Ovary (tissue), 9 donors: Measurements from ENCODE around the gene DISC1. TPM values are rescaled to one million over a fixed set of nuclear protein-coding genes. Genes with fewer than 3 reads are reported as not detected.

ENCODE experiments used
- DNase-seq, 5 donors: peaks; one replicate each; pipeline ENCODE4 v3.0.0-alpha.2; 2019 to 2020
- H3K27ac ChIP-seq, 2 donors: fragments of 200-600 bp; one replicate each; pipeline versions ENCODE4 v1.5.1 to v1.8.0; 2019 to 2022
- H3K27me3 ChIP-seq: fragments of 200-600 bp; one replicate; pipeline ENCODE4 v1.8.0; 2022
- H3K36me3 ChIP-seq: fragments of 200-600 bp; sonication (generic); one replicate; pipeline ENCODE4 v1.5.1; 2019
- H3K4me1 ChIP-seq: one replicate; pipeline ENCODE4 v1.8.1; 2013; ENCODE audit warnings: mild to moderate bottlenecking, moderate library complexity; ENCODE audit not compliant: insufficient read depth
- H3K4me3 ChIP-seq: fragments of 200-600 bp; sonication (generic); one replicate; pipeline ENCODE4 v1.5.1; 2017
- H3K9me3 ChIP-seq, 2 donors: fragments of 200-600 bp in 1 of 2; sonication (generic) in 1 of 2; one replicate each; pipeline versions ENCODE4 v1.5.1 to v1.8.1; 2013 to 2019; ENCODE audit warnings: mild to moderate bottlenecking in 1 of 2, moderate library complexity in 1 of 2
- EP300 ChIP-seq: sonication (generic); formaldehyde crosslinking; IDR thresholded peaks from one replicate; pipeline ENCODE4 v1.6.1; 2017; ENCODE audit warnings: antibody characterized with exemption
- POLR2A ChIP-seq: fragments of 450-650 bp; IDR thresholded peaks from one replicate; pipeline ENCODE4 v1.6.1; 2017; ENCODE audit warnings: antibody characterized with exemption, mild to moderate bottlenecking, moderate library complexity
- WGBS, 3 donors: extraction: QIAGEN DNeasy Blood & Tissue Kit in 1 of 3; methylation state at CpG; one replicate each; pipeline versions ENCODE4 v1.1.5 to v1.1.7; 2013 to 2017; 5-methylcytosine and 5-hydroxymethylcytosine counted together
- intact Hi-C, 4 donors: fragments of 100-400 bp; cut with DNase I; formaldehyde crosslinking; loops; one replicate each; pipeline versions ENCODE4 v1.11.0 to v1.15.1; 2022 to 2023
- polyA plus RNA-seq, 2 donors: library from polyadenylated mRNA; stranded (reverse); fragments of 200-250 nt in 1 of 2; fragments of 350-450 nt in 1 of 2; fragmentation: Illumina TruSeq in 1 of 2; extraction: RNeasy Lipid Tissue Mini Kit (QIAGEN cat#74804) in 1 of 2; gene quantifications; one replicate each; pipeline ENCODE4 v1.2.3, GENCODE V29; 2013 to 2014
- total RNA-seq, 7 donors: library from RNA; depleted of rRNA in 2 of 7; stranded (reverse); fragments of >200 nt in 2 of 7; fragmentation: NEBNext Ultra II Directional in 3 of 7; extraction: Animal tissue kit (Norgen Biotek cat#: 25700) in 3 of 7; gene quantifications; one replicate each; pipeline versions ENCODE4 v1.1.0 to v1.2.4, GENCODE V29; 2016 to 2023
- TF ChIP-seq, protein P1 (sequence below), 3 donors: fragments of 450-650 bp in 2 of 3; fragments of 200-600 bp in 1 of 3; IDR thresholded peaks; one replicate each; pipeline versions ENCODE4 v1.5.1 to v1.8.0; 2016 to 2022; ENCODE audit warnings: antibody characterized with exemption in 3 of 3, mild to moderate bottlenecking in 1 of 3
- donor health status: DM: no; HTN: no; CAD: no; lungs with moderate emphysema.
- donor health status: DM: no; HTN: no; CAD: no.
- donor health status: Bipolar disorder and iron deficiency.
- donor health status: DM: yes; HTN: yes; CAD: no.
- donor health status: DM: no; HTN: no; CAD: no.
- donor health status: DM: yes; HTN: yes; CAD: no.

Gene DISC1
- total and polyA plus RNA-seq, 9 donors = 3.0 to 24.3 (median 13.0) TPM

DNA sequence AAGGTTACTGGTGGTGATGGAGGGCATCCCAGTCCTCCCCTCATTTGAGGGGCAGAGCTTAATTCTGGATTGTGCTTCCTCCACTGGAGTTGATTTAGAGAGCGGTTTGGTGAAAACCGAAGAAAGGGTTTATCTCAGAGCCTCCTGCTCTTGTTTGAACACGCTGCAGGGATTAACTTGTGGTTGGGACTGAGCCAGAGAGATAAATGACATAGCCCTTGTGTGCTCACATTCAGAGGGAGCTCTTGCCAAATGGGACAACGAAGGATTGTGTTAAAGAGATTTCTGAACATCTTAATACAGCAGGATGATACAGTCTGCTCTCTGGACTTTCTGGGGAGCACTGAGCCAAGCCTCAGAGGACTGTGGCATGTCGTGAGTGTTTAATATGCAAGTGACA, 308.2 kb downstream of the DISC1 start:
- intact Hi-C loops = loop anchor here in 1 of 4 donors (10.0 kb wide), 1 partner anchor 60 kb away; no protein-coding TSS in a partner anchor
- no peaks in the 10 kb centered on the region for H3K36me3 ChIP-seq
- H3K9me3 ChIP-seq = no peaks in the 10 kb centered on the region
- H3K4me3 ChIP-seq = no peak overlapping the region
- peaks cover 8% of the 10 kb centered on the region for H3K4me1 ChIP-seq
- H3K27me3 ChIP-seq = no peaks in the 10 kb centered on the region
- 10 to 21% (median 18%) methylated on average over 5 of the region's 5 CpGs for WGBS, 3 donors
- no peak for TF ChIP-seq EP300
- TF ChIP-seq POLR2A = no peak
- TF ChIP-seq, protein P1, sequence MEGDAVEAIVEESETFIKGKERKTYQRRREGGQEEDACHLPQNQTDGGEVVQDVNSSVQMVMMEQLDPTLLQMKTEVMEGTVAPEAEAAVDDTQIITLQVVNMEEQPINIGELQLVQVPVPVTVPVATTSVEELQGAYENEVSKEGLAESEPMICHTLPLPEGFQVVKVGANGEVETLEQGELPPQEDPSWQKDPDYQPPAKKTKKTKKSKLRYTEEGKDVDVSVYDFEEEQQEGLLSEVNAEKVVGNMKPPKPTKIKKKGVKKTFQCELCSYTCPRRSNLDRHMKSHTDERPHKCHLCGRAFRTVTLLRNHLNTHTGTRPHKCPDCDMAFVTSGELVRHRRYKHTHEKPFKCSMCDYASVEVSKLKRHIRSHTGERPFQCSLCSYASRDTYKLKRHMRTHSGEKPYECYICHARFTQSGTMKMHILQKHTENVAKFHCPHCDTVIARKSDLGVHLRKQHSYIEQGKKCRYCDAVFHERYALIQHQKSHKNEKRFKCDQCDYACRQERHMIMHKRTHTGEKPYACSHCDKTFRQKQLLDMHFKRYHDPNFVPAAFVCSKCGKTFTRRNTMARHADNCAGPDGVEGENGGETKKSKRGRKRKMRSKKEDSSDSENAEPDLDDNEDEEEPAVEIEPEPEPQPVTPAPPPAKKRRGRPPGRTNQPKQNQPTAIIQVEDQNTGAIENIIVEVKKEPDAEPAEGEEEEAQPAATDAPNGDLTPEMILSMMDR (IDR thresholded peaks at IDR 0.05) = no peak
- H3K27ac ChIP-seq = no peak overlapping the region
- DNase-seq = no peak

DNA sequence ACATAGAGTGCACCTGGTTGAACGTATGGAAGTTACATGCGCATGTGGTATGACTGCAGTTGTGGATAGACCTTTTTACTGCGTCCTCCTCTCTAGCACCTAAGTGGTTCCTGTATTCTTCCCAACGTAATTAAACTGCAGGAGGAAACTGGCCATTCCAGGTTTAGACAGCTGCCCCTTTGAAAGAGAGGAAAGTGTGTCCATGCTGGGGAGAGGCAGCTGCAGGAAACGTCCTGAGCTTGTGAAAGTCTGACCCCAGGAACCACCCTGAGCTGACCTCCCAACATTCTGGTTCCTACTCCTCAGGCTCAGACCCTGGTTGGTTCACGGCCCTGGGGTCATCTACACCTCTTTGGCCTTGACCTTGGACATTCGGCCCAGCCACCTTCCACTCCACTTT, 309.3 kb downstream of the DISC1 start:
- Histone ChIP-seq H3K4me1 (peaks cover 1% of the 10 kb centered on the region), H3K4me3 (no peak overlapping the region), H3K27ac (no peak overlapping the region), H3K36me3 (no peaks in the 10 kb centered on the region), H3K27me3 (no peaks in the 10 kb centered on the region), H3K9me3 (no peaks in the 10 kb centered on the region)
- TF ChIP-seq POLR2A = no peak
- TF ChIP-seq, protein P1 (IDR thresholded peaks at IDR 0.05) = no peak
- no peak for TF ChIP-seq EP300
- no peak for DNase-seq
- WGBS, 3 donors = 88 to 92% (median 88%) methylated on average over 7 of the region's 7 CpGs
- intact Hi-C loops = loop anchor here in 1 of 4 donors (10.0 kb wide), 1 partner anchor 61 kb away; no protein-coding TSS in a partner anchor

GRCh38 chr1:231936983-231937775, 310.6 kb downstream of the DISC1 start:
- H3K4me1 ChIP-seq = peaks cover 1% of the 10 kb centered on the region
- TF ChIP-seq, protein P1 (IDR thresholded peaks at IDR 0.05) = no peak
- no peak for TF ChIP-seq POLR2A
- TF ChIP-seq EP300 = no peak
- no peak for DNase-seq
- no peak overlapping the region for H3K4me3 ChIP-seq
- no peaks in the 10 kb centered on the region for H3K27me3 ChIP-seq
- no peaks in the 10 kb centered on the region for H3K9me3 ChIP-seq
- intact Hi-C loops = loop anchor here in 1 of 4 donors (10.0 kb wide), 1 partner anchor 62 kb away; no protein-coding TSS in a partner anchor
- H3K27ac ChIP-seq = no peak overlapping the region
- no peaks in the 10 kb centered on the region for H3K36me3 ChIP-seq
- 46 to 63% (median 62%) methylated on average over 9 of the region's 9 CpGs for WGBS, 3 donors

GRCh38 chr1:231938211-231938610, 311.6 kb downstream of the DISC1 start:
- no peaks in the 10 kb centered on the region for H3K27me3 ChIP-seq
- peaks cover 1% of the 10 kb centered on the region for H3K4me1 ChIP-seq
- H3K4me3 ChIP-seq = no peak overlapping the region
- H3K9me3 ChIP-seq = no peaks in the 10 kb centered on the region
- no peaks in the 10 kb centered on the region for H3K36me3 ChIP-seq
- TF ChIP-seq, protein P1 (IDR thresholded peaks at IDR 0.05) = no peak
- TF ChIP-seq POLR2A (no peak), EP300 (no peak)
- H3K27ac ChIP-seq = no peak overlapping the region
- intact Hi-C loops = loop anchor here in 1 of 4 donors (10.0 kb wide), 1 partner anchor 63 kb away; no protein-coding TSS in a partner anchor
- WGBS, 3 donors = 94 to 100% (median 96%) methylated on average over 2 of the region's 2 CpGs
- DNase-seq = no peak
